HepG2 (cell line): ENCODE data around the gene FBLIM1. TPM values are rescaled to one million over a fixed set of nuclear protein-coding genes. Genes with fewer than 3 reads are reported as not detected.

Experiments used
- ATAC-seq: fragments of 200-7000 bp; cut with Tn5 transposase; 3 replicates; pipeline ENCODE4 v1.9.1; 2020; ENCODE audit warnings: mild to moderate bottlenecking, moderate library complexity
- BruUV-seq: library from RNA; stranded (reverse); fragments of 400-500 nt; replicated peaks from 2 replicates; lab custom pipeline; 2021; lab: Mats Ljungman, UMichigan
- CTCF ChIA-PET: fragments of 300-600 bp; formaldehyde crosslinking; extraction: SDS; loops from one replicate; lab custom pipeline; 2021; ENCODE audit warnings: low total read pairs, inconsistent platforms, low intra/inter-chr PET ratio; lab: Yijun Ruan, JAX
- POLR2A ChIA-PET: fragments of 350-600 bp; sonication (Branson Sonifier 250); formaldehyde crosslinking; loops from one replicate; lab custom pipeline; 2020; ENCODE audit warnings: antibody characterized with exemption, inconsistent platforms; lab: Yijun Ruan, JAX
- DNase-seq: peaks from one replicate; pipeline ENCODE4 v3.0.0-alpha.2; 2015; ENCODE audit warnings: low spot score
- FAIRE-seq: peaks from 3 replicates; lab custom pipeline; 2011; peaks lifted over from hg19 to GRCh38; lab: Jason Lieb, UNC
- H2AFZ ChIP-seq: one replicate; pipeline ENCODE4 v1.6.1; 2011; ENCODE audit warnings: low read length, inconsistent platforms
- H3K27ac ChIP-seq: fragments of 300-600 bp; 3 replicates; pipeline ENCODE4 v1.8.0; 2011; ENCODE audit warnings: mixed run types, mild to moderate bottlenecking, mixed read lengths, low read length, inconsistent platforms; ENCODE audit not compliant: insufficient read depth; ENCODE audit errors: extremely low read length
- H3K27me3 ChIP-seq, 2 experiments: fragments of 200-600 bp in 1 of 2; 2 replicates in 1 of 2; 3 replicates in 1 of 2; pipeline versions ENCODE4 v1.6.0 to v1.8.0; 2011; ENCODE audit warnings: low read length in 2 of 2, mild to moderate bottlenecking in 2 of 2, moderate library complexity in 2 of 2, inconsistent platforms in 1 of 2; ENCODE audit not compliant: insufficient read depth in 2 of 2, control insufficient read depth in 1 of 2
- H3K36me3 ChIP-seq, 2 experiments: fragments of 200-600 bp in 1 of 2; replicated peaks in 1 of 2; 2 replicates in 1 of 2; 3 replicates in 1 of 2; pipeline versions ENCODE4 v1.5.1 to v1.8.0; 2011; ENCODE audit warnings: low read length in 2 of 2, inconsistent platforms in 1 of 2; ENCODE audit not compliant: insufficient read depth in 2 of 2, control insufficient read depth in 1 of 2
- H3K4me1 ChIP-seq: 2 replicates; pipeline ENCODE4 v1.5.1; 2012; ENCODE audit warnings: low read length, inconsistent platforms; ENCODE audit not compliant: insufficient read depth
- H3K4me2 ChIP-seq: 2 replicates; pipeline ENCODE4 v1.6.0; 2011; ENCODE audit warnings: low read depth, low read length, inconsistent platforms
- H3K4me3 ChIP-seq, 3 experiments: fragments of 200-600 bp in 1 of 3; sonication (generic), shearing (Covaris generic) in 1 of 3; replicated peaks in 1 of 3; 2 replicates each; pipeline ENCODE4 v1.5.1; 2011 to 2016; ENCODE audit warnings: low read length in 3 of 3, inconsistent platforms in 2 of 3, low read depth in 2 of 3, mild to moderate bottlenecking in 2 of 3, control low read depth in 1 of 3, mixed read lengths in 1 of 3; ENCODE audit not compliant: insufficient read depth in 1 of 3
- H3K79me2 ChIP-seq: one replicate; pipeline ENCODE4 v1.6.1; 2011; ENCODE audit warnings: low read length, inconsistent platforms; ENCODE audit not compliant: insufficient read depth
- H3K9ac ChIP-seq: 2 replicates; pipeline ENCODE4 v1.6.0; 2011; ENCODE audit warnings: mild to moderate bottlenecking, low read depth, low read length, inconsistent platforms; ENCODE audit not compliant: insufficient read depth
- H3K9me3 ChIP-seq: 2 replicates; pipeline ENCODE4 v1.5.1; 2012; ENCODE audit warnings: mild to moderate bottlenecking, low read length
- H4K20me1 ChIP-seq: 2 replicates; pipeline ENCODE4 v1.6.0; 2011; ENCODE audit warnings: inconsistent platforms, mild to moderate bottlenecking, low read length, moderate library complexity; ENCODE audit not compliant: insufficient read depth
- HNRNPLL ChIP-seq: fragments of 200-400 bp; formaldehyde crosslinking; IDR thresholded peaks from 2 replicates; pipeline ENCODE4 v1.6.1; 2017; ENCODE audit warnings: mild to moderate bottlenecking, low read depth, low read length; ENCODE audit not compliant: poor library complexity, severe bottlenecking
- MAFK ChIP-seq, 2 experiments: IDR thresholded peaks in 1 of 2; conservative IDR thresholded peaks in 1 of 2; 2 replicates each; pipeline ENCODE4 v1.6.1; 2011; ENCODE audit warnings: improper control_type of control experiment in 2 of 2, low read length in 2 of 2
- ZMYM2 ChIP-seq: sonication (generic); formaldehyde crosslinking; IDR thresholded peaks from 2 replicates; pipeline ENCODE4 v1.8.0; 2022; ENCODE audit warnings: mild to moderate bottlenecking, missing genetic modification reagents
- ZNF121 ChIP-seq: sonication (generic); formaldehyde crosslinking; IDR thresholded peaks from 2 replicates; pipeline ENCODE4 v1.5.0; 2020; ENCODE audit warnings: mild to moderate bottlenecking, missing genetic modification reagents
- ZNF496 ChIP-seq: sonication (generic); formaldehyde crosslinking; IDR thresholded peaks from 2 replicates; pipeline ENCODE4 v1.8.1; 2023; ENCODE audit warnings: mild to moderate bottlenecking, moderate library complexity, missing genetic modification reagents; ENCODE audit not compliant: insufficient replicate concordance
- WGBS: methylation state at CpG from one replicate; pipeline ENCODE4 v1.1.6; 2017; ENCODE audit warnings: low lambda C conversion rate; 5-methylcytosine and 5-hydroxymethylcytosine counted together
- in situ Hi-C: cut with HindIII; loops from 2 replicates; pipeline ENCODE4 v1.10.0; 2017; ENCODE audit warnings: low pct_unique_long_range_greater_than_20kb; ENCODE audit not compliant: extremely low pct_ligation_motif_present
- intact Hi-C: fragments of 100-400 bp; cut with micrococcal nuclease; formaldehyde crosslinking; loops from one replicate; pipeline ENCODE4 v1.10.0; 2022; ENCODE audit not compliant: unreplicated experiment
- polyA plus RNA-seq, 8 experiments: library from polyadenylated mRNA; depleted of rRNA in 3 of 8; stranded (reverse) in 7 of 8; unstranded in 1 of 8; fragments of >200 nt; fragmentation: Illumina TruSeq in 4 of 8; extraction: Trizol in 4 of 8; gene quantifications; 2 replicates each; pipeline versions ENCODE4 v1.2.1 to v1.2.3, GENCODE V29; 2011 to 2016; ENCODE audit warnings: low read depth in 4 of 8, missing spikeins in 1 of 8, mixed read lengths in 1 of 8; ENCODE audit not compliant: insufficient read depth in 1 of 8
- total RNA-seq, 5 experiments: library from RNA; depleted of rRNA; stranded (reverse); fragments of >200 nt; fragmentation: Illumina TruSeq; extraction: Trizol; gene quantifications; 2 replicates each; pipeline ENCODE4 v1.2.3, GENCODE V29; 2016; ENCODE audit warnings: low read depth in 1 of 5
- TF ChIP-seq, protein P1 (sequence below): sonication (generic); formaldehyde crosslinking; IDR thresholded peaks from 2 replicates; pipeline ENCODE4 v1.8.1; 2023; ENCODE audit warnings: missing genetic modification reagents, inconsistent platforms, borderline replicate concordance

Gene FBLIM1
- total and polyA plus RNA-seq, 2 of the 13 experiments (the other 11 are each of a cell fraction or from before 2014, with no cell fraction given), result 10.6 to 23.0 TPM

DNA sequence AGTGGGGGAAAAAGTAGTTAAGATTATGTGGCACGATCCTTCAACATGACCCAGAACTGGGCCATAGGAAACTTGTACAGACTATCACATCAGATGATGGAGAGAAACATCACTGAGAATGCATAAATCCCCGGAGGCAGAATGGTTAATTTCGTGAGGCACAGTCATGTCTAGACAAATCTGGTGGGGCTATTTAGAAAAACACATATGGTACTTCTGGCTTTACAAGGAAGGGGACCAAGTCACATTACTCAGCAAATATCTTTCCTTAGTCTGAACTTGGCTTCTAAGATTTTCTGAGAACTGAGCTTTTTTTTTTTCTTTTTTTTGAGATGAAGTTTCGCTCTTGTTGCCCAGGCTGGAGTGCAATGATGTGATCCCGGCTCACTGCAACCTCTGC is 58.1 kb downstream of the FBLIM1 start:
- no peaks in the 10 kb centered on the region for H3K9me3 ChIP-seq
- no peaks in the 10 kb centered on the region for H3K27me3 ChIP-seq
- TF ChIP-seq ZNF496 (CRISPR knock-in tag) (no peak), MAFK (conservative IDR thresholded peaks at IDR 0.05 in 1 of 2, IDR thresholded peaks at IDR 0.05 in 1 of 2; ENCODE audit: low read length in 2 of 2) (0 out of 4 replicates have a peak, but pooled peaks of 1 of the 2 experiments have one; percentile 5)
- H4K20me1 ChIP-seq, result no peaks in the 10 kb centered on the region
- no peaks in the 10 kb centered on the region for H3K36me3 ChIP-seq
- no peak overlapping the region for H3K27ac ChIP-seq
- CTCF ChIA-PET, result no interaction called here
- no peak for ATAC-seq
- in situ Hi-C loops, result no loop called here
- POLR2A ChIA-PET, result no interaction called here
- no peak overlapping the region for H2AFZ ChIP-seq
- WGBS, result 54% methylated on average over 5 of the region's 5 CpGs
- FAIRE-seq, result no peak
- no peaks in the 10 kb centered on the region for H3K79me2 ChIP-seq
- H3K4me2 ChIP-seq, result no peak overlapping the region
- no TSS peak for BruUV-seq
- peaks cover 10% of the 10 kb centered on the region; the same call in 1 of the 2 replicates for H3K4me1 ChIP-seq
- H3K9ac ChIP-seq, result no peak overlapping the region
- intact Hi-C loops, result loop anchor here (10.0 kb wide), 1 partner anchor 178 kb away; no protein-coding TSS in a partner anchor
- DNase-seq, result no peak
- H3K4me3 ChIP-seq, result no peak overlapping the region

DNA sequence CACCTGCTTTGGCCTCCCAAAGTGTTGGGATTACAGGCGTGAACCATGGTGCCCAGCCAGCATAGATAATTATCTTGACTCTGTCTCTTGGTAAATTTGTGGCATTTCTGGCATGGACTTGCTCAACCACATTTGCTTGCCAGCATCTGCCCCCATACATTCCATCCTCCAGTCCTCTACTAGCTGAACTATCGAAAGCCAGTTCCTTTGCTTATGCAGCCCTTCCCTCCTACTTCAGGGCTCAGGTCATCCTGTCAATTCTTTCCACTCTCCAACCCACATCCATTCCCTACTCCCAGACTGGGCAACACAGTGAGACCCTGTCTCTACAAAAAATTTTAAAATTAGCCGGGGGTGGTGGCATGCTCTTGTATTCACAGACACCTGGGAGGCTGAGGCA is 61.9 kb downstream of the FBLIM1 start:
- in situ Hi-C loops, result no loop called here
- ChIA-PET POLR2A (interaction anchor here (1.2 kb wide), 1 partner anchor 11 kb away, joined by 4 read pairs; no protein-coding TSS in a partner anchor), CTCF (no interaction called here)
- peaks cover 17% of the 10 kb centered on the region for H3K4me1 ChIP-seq
- DNase-seq (no peak), ATAC-seq (no peak), FAIRE-seq (no peak)
- no peaks in the 10 kb centered on the region for H3K79me2 ChIP-seq
- H2AFZ ChIP-seq, result no peak overlapping the region
- BruUV-seq, result no TSS peak
- H3K9ac ChIP-seq, result no peak overlapping the region
- 51% methylated on average over 3 of the region's 3 CpGs for WGBS
- H3K4me2 ChIP-seq, result no peak overlapping the region
- H3K27ac ChIP-seq, result no peak overlapping the region
- H3K4me3 ChIP-seq, result no peak overlapping the region
- H3K27me3 ChIP-seq, result no peaks in the 10 kb centered on the region
- TF ChIP-seq, protein P1, sequence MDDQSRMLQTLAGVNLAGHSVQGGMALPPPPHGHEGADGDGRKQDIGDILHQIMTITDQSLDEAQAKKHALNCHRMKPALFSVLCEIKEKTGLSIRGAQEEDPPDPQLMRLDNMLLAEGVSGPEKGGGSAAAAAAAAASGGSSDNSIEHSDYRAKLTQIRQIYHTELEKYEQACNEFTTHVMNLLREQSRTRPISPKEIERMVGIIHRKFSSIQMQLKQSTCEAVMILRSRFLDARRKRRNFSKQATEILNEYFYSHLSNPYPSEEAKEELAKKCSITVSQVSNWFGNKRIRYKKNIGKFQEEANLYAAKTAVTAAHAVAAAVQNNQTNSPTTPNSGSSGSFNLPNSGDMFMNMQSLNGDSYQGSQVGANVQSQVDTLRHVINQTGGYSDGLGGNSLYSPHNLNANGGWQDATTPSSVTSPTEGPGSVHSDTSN (CRISPR knock-in tag), result no peak
- TF ChIP-seq HNRNPLL (no peak), ZNF121 (CRISPR knock-in tag) (peak; percentile 87), ZMYM2 (CRISPR knock-in tag) (no peak)
- intact Hi-C loops, result no loop called here
- no peaks in the 10 kb centered on the region for H3K36me3 ChIP-seq
- no peaks in the 10 kb centered on the region for H3K9me3 ChIP-seq
- H4K20me1 ChIP-seq, result no peaks in the 10 kb centered on the region
